ENCODE results near the gene ARFGAP1. TPM values are rescaled to one million over a fixed set of nuclear protein-coding genes. Genes with fewer than 3 reads are reported as not detected.

Gene ARFGAP1
- total and polyA plus RNA-seq, 2 donors (not counting 3 experiments of a cell fraction or from before 2014, with no cell fraction given): 93.7 to 126 TPM

- dilution Hi-C loops (cut with MboI; ENCODE audit: extremely low pct_ligation_motif_present, low sequenced_read_pairs) (no loop called here), intact Hi-C loops (cut with micrococcal nuclease) (no loop called here)
- POLR2A ChIA-PET: no interaction called here
- Histone ChIP-seq H3K4me2 (ENCODE audit: insufficient read depth, low read length) (no peak overlapping the region), H3K4me1 (ENCODE audit: control insufficient read depth, extremely low read depth, insufficient read depth, low read length) (no peaks in the 10 kb centered on the region), H3K9me3 (replicated peaks; ENCODE audit: control insufficient read depth, insufficient read depth, low read length) (no peaks in the 10 kb centered on the region), H3K27ac (ENCODE audit: insufficient read depth, low read depth, low read length) (no peak overlapping the region), H3K9me1 (replicated peaks; ENCODE audit: control insufficient read depth, extremely low read depth, insufficient read depth, low read length) (no peaks in the 10 kb centered on the region), H3K9ac (replicated peaks; ENCODE audit: extremely low read depth, insufficient read depth, low read length) (no peak overlapping the region), H3K27me3 (ENCODE audit: control insufficient read depth in 2 of 2, insufficient read depth in 2 of 2, low read length in 2 of 2) (peaks cover 28 to 31% of the 10 kb centered on the region in 2 experiments), H3K4me3 (replicated peaks in 1 of 3; ENCODE audit: insufficient read depth in 1 of 3, low read depth in 1 of 3, low read length in 3 of 3) (no peak overlapping the region), H3K36me3 (ENCODE audit: control insufficient read depth in 2 of 2, extremely low read depth in 1 of 2, insufficient read depth in 2 of 2, low read length in 2 of 2) (no peaks in the 10 kb centered on the region), H3K79me2 (ENCODE audit: control insufficient read depth, insufficient read depth, low read length) (no peaks in the 10 kb centered on the region), H2AFZ (ENCODE audit: low read depth, low read length) (no peak overlapping the region), H4K20me1 (replicated peaks; ENCODE audit: control insufficient read depth, extremely low read depth, insufficient read depth, low read length) (no peaks in the 10 kb centered on the region)
- CTCF ChIA-PET: interaction anchor here (0.7 to 2.4 kb wide), 2 partner anchors 9 to 35 kb away, joined by 3 to 9 read pairs; no protein-coding TSS in a partner anchor
- FAIRE-seq (no peak), DNase-seq (ENCODE audit: low read depth, low spot score) (no peak)
- BruUV-seq (replicated peaks): no TSS peak
- no peak for TF ChIP-seq POLR2A (IDR thresholded peaks at IDR 0.05; ENCODE audit: low read depth, low read length)
- TF ChIP-seq FOS (IDR thresholded peaks at IDR 0.05; ENCODE audit: borderline replicate concordance, insufficient read depth, low read length): no peak
- no peak for TF ChIP-seq MYC (IDR thresholded peaks at IDR 0.05; ENCODE audit: low read depth, low read length)
These were observed 13.8 kb upstream of the ARFGAP1 start for GRCh38 chr20:63258781-63259180.

- no peak for FAIRE-seq
- H3K4me1 ChIP-seq (ENCODE audit: control insufficient read depth, extremely low read depth, insufficient read depth, low read length): no peaks in the 10 kb centered on the region
- H3K4me3 ChIP-seq (replicated peaks in 1 of 3; ENCODE audit: insufficient read depth in 1 of 3, low read depth in 1 of 3, low read length in 3 of 3): no peak overlapping the region
- H3K36me3 ChIP-seq (ENCODE audit: control insufficient read depth in 2 of 2, extremely low read depth in 1 of 2, insufficient read depth in 2 of 2, low read length in 2 of 2): no peaks in the 10 kb centered on the region
- intact Hi-C loops (cut with micrococcal nuclease): no loop called here
- ChIA-PET CTCF (interaction anchor here (0.9 to 2.4 kb wide), 2 partner anchors 36 to 37 kb away, joined by 4 to 9 read pairs; no protein-coding TSS in a partner anchor), POLR2A (no interaction called here)
- no peaks in the 10 kb centered on the region for H4K20me1 ChIP-seq (replicated peaks; ENCODE audit: control insufficient read depth, extremely low read depth, insufficient read depth, low read length)
- H3K79me2 ChIP-seq (ENCODE audit: control insufficient read depth, insufficient read depth, low read length): no peaks in the 10 kb centered on the region
- H3K9me1 ChIP-seq (replicated peaks; ENCODE audit: control insufficient read depth, extremely low read depth, insufficient read depth, low read length): no peaks in the 10 kb centered on the region
- H3K27me3 ChIP-seq (ENCODE audit: control insufficient read depth in 2 of 2, insufficient read depth in 2 of 2, low read length in 2 of 2): peaks cover 22 to 24% of the 10 kb centered on the region in 2 experiments
- no peaks in the 10 kb centered on the region for H3K9me3 ChIP-seq (replicated peaks; ENCODE audit: control insufficient read depth, insufficient read depth, low read length)
- H3K4me2 ChIP-seq (ENCODE audit: insufficient read depth, low read length): no peak overlapping the region
- BruUV-seq (replicated peaks): no TSS peak
- no peak overlapping the region for H3K9ac ChIP-seq (replicated peaks; ENCODE audit: extremely low read depth, insufficient read depth, low read length)
- dilution Hi-C loops (cut with MboI; ENCODE audit: extremely low pct_ligation_motif_present, low sequenced_read_pairs): no loop called here
- no peak for TF ChIP-seq FOS (IDR thresholded peaks at IDR 0.05; ENCODE audit: borderline replicate concordance, insufficient read depth, low read length)
- TF ChIP-seq CTCF (IDR thresholded peaks at IDR 0.05; ENCODE audit: extremely low read depth in 1 of 2, insufficient read depth in 1 of 2, low read depth in 1 of 2, low read length in 2 of 2): no peak
- no peak for TF ChIP-seq EZH2 (IDR thresholded peaks at IDR 0.05; ENCODE audit: borderline replicate concordance, low read depth, low read length, severe bottlenecking)
- no peak for TF ChIP-seq MAX (IDR thresholded peaks at IDR 0.05; ENCODE audit: insufficient read depth, insufficient read length)
- no peak for TF ChIP-seq GATA2 (IDR thresholded peaks at IDR 0.05; ENCODE audit: insufficient read depth, insufficient read length, low read depth, low read length)
- TF ChIP-seq MYC (IDR thresholded peaks at IDR 0.05; ENCODE audit: low read depth, low read length): no peak
- no peak for TF ChIP-seq JUN (IDR thresholded peaks at IDR 0.05; ENCODE audit: borderline replicate concordance, insufficient read depth, insufficient read length, low read depth)
- no peak for TF ChIP-seq POLR2A (IDR thresholded peaks at IDR 0.05; ENCODE audit: low read depth, low read length)
- no peak for TF ChIP-seq POLR2AphosphoS5 (IDR thresholded peaks at IDR 0.05; ENCODE audit: insufficient read depth, low read depth, low read length)
- no peak overlapping the region for H2AFZ ChIP-seq (ENCODE audit: low read depth, low read length)
- DNase-seq (ENCODE audit: low read depth, low spot score): no peak
- no peak overlapping the region for H3K27ac ChIP-seq (ENCODE audit: insufficient read depth, low read depth, low read length)
These were observed 12.7 kb upstream of the ARFGAP1 start for GRCh38 chr20:63259734-63260460.
